ENCODE results near the gene SBSN.

The SBSN gene

DNA sequence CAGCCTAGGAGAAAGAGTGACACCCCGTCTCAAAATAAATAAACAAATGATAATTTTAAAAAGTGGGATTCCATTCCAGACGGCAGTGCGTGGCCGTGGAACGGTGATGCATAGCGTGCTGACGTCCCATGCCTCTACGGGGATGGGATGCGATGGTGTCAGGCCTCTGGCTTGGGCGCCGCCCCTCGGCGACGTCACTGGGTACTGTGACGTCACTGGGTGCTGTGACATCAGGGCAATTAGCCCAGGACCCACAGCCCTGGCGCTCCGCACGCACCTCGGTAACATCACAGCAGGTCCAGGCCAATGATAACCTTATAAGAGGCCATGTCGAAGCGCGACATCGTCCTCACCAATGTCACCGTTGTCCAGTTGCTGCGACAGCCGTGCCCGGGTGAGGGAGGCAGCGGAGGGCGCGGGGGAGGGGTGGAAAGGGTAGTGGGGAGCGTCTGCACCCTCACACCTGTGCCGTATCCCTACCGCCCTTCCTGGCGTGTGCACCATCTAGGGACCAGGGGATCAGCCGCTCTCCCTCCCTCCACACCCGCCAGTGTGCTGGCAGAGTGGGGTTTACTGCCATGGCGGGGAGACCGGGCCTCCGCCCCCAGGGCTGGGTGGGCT is 5.2 kb upstream of the SBSN start, which contains the start of gene GAPDHS:
TSS of gene GAPDHS (plus strand) at position 256 of the 621 bp plus-strand sequence. CDS start at position 328, 72 bp downstream.
- DNase-seq (ENCODE audit: low spot score): no peak

DNA sequence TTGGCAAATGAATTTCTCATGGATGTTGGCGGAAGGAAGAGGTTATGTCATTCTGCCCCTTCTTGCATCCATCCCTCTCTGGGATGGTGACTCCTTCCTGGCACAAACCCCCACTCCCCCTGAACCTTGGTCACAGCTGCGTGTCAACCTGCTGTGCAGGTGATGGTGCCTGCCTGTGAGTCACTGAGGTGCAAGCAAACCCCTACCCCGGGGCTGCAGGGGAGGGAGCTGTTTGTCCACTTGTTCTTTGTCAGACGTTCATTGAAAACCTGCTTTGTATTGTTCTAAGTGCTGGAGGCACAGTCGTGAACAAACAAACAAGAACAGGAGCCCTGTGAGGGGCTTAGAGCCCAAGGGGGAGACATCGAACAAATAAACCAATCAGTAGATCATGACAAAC is 3.2 kb upstream of the SBSN start:
- no peak for DNase-seq (ENCODE audit: low spot score)

DNA sequence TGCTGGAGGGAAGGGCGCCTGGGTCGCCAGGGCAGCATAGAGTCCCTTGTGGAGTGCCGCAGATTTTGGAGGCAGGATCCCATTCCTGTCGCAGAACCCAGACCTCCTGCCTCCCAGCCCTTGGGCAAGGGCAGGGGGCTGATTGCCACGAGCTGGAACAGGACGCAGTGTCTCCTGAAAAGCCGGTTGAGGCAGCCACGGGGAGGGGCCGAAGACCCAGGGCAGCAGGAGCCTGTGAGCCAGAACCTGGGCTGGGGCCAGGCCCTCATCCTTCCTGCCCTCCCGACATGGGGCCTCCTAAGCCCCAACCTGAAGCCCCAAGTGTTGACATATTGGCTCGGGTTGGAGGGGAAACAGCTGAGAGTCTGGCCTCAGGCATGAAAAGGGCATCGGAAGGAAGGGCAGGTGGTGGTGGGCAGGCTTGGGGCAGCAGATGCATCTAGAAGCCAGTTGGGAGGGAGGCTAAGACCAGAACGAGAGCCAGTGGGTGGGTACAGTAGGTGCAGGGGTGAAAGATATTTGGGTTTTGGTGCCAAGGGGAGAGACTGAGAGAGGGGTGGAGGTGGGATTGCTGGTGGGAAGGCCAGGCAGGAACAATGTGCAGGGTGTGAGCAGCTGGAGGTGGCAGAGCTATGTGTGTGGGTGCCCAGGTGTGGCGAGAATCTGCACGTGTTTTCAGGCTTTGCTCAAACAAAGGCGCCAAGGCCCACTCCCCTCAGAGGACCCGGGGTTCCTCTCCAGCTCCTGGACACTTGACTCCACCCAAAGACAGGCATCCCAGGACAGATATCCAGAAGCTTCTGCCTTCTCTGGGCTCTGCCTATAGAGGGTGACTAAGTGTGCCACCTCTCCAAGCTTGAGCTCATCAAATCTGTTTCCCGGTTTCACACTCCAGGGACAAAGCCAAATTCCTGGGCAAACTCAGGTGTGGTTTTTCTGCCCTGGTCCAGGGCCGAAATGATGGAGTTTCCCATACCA is 1.4 kb upstream of the SBSN start:
- DNase-seq (ENCODE audit: low spot score): no peak

DNA sequence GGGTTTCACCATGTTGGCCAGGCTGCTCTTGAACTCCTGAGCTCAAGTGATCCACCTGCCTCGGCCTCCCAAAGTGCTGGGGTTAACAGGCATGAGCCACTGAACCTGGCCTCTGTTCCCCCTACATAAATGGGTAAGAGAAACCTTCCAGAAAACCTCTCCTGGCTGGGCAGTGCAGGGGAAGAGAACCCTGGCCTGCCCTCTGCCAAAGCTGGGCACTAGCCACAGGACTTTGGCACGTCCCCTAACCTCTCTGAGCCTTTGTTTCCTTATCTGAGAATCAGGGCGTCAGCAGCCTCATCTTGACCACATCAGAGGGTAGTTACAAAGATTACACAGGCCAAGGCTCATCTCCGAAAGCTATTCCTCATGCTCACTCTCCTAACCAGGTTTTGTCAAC is 2.2 kb downstream of the SBSN start:
- DNase-seq (ENCODE audit: low spot score): no peak

DNA sequence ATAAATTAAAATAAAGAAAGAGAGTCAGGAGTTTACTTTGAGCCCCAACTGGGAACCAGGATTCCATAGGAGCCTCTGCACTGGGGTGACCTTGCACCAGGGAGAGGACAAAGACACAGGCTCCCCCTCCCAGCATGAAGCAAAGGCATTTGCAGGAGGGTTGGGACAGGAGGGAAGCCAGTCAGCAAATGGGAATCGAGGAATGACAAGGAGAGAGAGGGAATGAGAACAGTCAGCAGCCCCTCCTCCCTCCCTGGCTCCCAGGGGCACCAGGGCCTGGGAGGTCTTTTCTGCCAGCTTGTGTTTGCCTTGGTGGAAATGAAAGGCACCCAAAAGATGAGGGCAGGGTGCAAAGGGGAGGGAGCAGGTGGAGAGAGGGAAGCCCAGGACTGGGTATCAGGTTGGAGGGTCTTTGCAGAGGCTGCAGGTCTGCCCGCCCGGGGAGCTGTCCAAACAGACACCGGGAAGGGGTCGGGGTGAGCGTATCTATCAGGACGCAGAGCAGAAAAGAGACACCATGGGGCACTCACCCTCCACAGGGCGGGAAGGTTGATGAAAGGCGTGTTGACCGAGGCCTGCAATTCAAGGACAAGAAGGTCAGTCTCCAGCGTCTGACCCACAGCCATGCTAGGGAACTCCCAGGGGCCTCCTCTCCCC is 3.8 kb downstream of the SBSN start:
- no peak for DNase-seq (ENCODE audit: low spot score)

DNA sequence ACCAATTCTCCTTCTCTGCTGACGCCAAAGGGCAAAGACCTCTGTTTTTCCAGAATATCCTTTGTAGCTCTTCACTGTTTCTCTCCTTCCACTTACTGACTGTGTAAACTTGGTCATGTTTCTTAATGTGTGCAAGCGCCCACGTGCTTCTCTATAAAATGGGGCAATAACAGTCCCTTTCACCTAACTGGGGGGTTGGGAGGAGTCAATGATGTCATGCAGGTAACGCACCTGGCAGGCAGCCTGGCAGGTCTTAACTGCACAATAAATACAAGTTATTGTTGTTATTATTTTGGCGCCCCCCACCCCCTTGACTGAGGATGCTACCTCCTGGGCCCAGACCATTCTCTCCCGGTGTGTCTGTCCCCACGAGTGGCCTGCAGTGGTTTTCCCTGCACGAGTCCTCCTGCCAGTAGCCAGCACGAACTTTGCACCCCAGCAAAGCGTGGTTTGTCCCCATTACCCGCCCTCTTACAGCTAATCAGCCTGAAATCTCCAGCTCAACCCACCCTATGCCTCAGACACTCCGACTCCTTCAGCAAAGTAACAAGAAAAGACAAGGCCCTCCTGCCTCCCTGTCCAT is 5.3 kb downstream of the SBSN start:
- no peak for DNase-seq (ENCODE audit: low spot score)

DNA sequence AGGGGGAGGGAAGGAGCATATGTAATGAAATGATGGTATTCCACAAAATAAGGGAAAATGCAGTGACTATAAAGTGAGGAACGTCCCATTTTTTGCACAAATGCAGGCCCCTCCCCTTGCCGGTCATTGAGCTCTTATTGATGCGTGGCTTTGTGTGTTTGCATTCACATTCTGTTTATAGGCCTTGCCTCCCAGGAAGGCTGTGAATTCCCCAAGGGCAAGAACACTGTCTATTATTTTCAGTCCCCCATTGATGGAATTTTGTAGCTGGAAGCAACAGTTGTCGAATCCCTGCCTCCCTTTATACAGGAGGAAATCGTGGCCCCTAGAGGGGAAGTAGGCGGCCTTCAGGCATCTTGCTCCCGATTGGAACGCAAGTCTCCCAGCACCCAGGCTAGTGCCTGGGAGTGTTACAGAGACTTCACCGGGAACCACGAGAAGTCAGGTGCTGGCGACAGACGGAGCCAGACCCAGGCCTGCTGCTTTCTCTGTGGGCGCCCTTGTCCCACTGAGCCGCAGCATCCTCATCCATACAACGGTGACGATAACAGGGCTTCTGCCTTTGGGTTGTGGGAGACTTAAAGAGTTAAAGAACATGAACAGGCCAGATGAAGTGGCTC is 6.9 kb downstream of the SBSN start:
- DNase-seq (ENCODE audit: low spot score): no peak

DNA sequence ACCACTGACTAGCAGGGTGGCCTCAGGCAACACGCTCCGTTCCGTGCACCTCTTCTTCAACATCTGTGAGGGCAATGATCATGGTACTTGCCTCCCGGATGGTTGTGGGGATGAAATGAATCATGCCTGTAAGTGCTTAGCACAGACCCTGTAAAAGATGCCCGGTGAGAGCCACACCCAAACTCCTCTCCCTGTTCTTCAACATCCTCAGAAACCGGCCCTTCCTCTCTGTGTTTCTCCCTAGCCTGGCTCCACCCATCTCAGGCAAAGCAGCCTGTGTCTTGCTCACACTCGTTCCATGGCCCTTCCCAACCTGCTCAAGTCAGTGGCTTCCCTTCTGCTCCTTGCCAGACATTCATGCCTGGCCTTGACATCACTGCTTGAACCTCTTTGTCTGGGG is 8.8 kb downstream of the SBSN start:
- no peak for DNase-seq (ENCODE audit: low spot score)

DNA sequence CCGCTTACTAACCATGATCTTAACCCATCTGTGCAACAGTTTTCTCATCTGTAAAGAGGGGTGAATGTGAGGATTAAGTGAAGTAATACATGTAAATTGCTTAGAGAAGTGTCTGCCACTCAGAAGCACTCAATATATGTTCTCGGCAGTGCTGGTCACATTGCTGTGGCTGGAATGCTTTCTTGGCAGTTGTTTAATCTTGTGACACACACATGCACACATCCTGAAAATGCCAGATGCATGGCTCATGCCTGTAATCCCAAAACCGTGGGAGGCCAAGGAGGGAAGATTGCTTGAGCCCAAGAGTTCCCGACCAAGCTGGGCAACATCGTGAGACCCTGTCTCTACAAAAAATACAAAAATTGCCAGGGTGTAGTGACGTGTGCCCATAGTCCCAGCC is 9.8 kb downstream of the SBSN start:
- DNase-seq (ENCODE audit: low spot score): peak; percentile 94

DNA sequence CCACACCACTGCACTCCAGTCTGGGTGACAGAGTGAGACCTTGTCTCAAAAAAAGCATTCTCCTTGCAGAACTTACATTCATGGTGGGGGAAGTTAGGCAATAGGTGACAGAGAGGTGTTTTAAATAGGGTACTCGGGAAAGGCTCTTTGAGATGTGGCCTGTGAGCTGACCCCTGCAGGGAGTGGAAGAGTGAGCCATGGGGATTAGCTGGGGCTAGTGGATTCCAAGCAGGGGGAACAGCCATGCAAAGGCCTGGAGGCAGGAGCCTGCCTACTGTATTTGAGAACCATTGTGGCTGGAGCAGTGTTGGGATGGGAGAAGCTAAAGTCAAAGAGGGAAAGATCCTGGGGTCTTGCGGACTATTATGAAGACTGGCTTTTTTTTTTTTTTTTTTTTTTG is 10.8 kb downstream of the SBSN start:
- DNase-seq (ENCODE audit: low spot score): no peak

DNA sequence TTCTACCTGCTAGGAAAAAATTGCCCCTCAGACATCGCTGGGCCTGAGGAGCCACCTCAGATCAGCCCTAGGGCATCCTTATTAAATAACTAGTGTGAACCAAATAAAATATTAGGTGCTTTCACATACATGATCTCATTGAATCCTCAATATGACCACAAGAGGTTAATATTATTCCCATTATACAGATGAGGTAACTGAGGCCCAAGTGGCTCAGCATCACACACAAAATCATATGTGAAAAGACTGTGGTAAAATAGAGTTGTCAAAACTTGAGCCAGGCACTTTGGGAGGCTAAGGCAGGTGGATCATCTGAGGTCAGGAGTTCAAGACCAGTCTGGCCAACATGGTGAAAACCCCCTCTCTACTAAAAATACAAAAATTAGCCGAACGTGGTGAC is 11.8 kb downstream of the SBSN start:
- no peak for DNase-seq (ENCODE audit: low spot score)

DNA sequence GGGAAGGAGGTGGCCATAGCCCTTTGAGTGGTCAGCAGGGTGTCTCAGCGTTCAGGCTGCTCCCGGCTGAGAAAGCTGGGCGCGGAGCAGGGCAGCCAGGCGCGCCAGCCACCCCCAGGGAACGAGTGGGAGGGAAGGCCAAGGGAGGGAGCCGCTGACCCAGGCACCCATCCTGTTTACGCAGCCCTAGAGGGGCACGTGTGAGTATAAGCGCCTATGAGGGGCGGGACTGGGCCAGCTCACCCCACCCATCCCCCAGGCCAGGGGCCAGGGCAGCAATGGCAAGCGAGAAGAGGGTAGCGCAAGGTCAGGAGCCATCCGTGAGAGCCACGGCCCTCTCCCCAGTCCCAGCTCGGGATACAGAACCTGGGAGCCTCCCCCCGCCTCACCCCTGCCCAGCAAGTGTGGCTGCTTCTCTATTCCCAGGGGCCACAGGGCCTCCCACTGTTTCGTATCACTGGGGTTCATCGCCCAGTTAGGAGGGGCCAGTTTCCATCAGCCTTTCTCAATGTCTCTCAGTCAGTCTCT is 13.8 kb downstream of the SBSN start:
- DNase-seq (ENCODE audit: low spot score): no peak

DNA sequence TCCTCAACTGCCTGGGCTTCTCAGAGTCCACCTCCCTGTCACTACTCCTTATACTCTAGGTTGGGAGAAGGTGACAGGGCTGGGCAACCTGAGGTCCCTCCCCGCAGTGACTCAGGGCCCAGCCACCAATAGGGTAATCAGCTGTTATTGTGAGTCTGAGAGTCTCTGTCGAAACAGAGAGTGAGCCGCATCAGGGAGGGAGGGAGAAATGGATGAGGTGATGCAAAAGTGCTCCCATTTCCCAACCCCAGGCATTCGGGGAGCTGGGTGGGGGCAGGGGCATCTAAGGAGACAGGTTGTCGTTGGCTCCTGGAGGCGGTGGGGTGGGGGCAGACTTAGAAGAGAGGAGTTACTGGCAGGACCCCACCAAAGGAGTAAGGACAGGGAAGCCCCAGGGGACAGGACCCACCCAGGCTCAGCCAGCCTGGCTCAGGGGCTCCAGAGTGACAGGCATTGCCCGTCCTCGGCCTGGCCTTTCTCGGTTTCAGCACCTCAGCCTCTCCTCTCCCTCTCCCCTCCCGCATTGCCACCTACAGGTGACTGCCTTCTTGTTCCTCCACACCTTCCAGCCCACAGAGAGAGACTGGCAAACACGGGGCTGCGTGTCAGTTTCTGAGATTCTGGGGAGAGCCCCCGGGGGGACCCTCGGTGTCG is 14.4 kb downstream of the SBSN start, which contains the start of gene DMKN:
TSS of gene DMKN (minus strand) at position 22 of the 654 bp plus-strand sequence. CDS start 174 bp downstream, outside the sequence.
- DNase-seq (ENCODE audit: low spot score): no peak

DNA sequence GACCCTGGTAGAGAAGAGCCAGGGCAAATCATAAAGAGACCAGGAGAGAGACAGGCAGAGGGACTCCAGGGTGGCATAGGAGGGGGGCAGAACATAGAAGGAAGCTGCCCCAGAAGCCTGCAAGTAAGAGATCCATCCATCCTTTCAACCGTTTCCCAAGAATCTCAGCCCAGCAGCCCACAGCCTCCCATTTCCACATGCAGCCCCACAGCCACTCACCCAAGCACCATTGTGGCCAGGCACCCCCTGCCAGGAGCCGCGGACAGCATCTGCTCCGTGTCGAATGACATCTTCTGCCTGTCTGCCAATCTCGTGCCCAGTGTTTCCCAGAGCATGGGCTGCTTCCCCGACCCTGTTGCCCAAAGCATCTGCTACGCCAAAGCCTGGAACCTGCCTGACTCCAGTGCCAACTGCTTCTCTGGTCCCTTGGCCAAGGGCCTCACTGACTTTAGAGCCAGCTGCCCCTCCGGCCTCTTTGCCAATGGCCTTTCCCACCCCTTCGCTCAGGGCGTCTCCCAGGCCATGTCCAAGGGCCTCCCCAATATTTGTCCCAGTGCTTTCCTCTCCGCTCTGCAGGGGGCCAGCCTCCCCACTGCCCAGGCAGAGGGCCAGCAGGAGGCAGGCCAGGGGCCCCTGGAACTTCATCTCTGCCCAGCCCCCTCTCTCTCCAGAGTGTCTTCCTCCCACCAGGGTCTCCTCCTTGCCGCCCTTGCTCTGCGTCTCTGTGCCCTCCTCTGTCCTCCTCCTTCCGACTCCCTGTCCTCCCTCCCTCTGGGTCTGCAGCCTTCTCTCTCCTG is 15.1 kb downstream of the SBSN start:
- DNase-seq (ENCODE audit: low spot score): no peak

DNA sequence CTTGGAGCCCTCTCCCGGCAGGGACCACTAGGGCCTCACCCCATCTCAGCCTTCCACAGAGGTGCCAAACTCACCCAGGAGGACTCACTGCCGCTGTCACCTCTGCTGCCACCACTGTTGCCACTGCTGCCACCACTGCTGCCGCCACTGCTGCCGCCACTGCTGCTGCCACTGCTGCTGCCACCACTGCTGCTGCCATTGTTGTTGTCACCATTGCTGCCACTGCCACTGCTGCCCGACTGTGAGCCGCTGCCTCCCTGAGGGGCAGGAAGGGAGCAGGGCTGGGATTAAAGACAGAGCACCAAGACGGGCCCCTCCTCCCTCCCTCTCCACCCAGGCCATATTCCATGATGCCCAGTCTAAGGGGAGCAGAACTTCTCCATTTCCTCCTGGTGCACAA is 16.8 kb downstream of the SBSN start:
- no peak for DNase-seq (ENCODE audit: low spot score)

DNA sequence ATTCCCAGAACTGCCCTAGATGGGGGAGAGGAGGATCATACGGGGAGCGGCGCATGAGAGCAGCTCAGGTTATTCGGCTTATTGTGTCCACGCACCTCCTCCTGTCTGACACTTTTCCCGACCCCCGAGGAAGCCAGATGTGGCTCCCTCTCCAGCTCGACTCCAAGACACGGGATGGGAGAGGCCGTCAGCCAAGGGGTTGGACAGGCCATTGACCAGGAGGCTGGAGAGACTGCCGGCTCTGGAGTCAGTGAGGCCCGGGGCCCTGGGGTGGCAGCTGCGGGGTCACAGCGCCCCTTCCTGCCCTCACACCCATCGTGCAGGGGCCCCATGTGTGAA is 17.5 kb downstream of the SBSN start:
- no peak for DNase-seq (ENCODE audit: low spot score)

DNA sequence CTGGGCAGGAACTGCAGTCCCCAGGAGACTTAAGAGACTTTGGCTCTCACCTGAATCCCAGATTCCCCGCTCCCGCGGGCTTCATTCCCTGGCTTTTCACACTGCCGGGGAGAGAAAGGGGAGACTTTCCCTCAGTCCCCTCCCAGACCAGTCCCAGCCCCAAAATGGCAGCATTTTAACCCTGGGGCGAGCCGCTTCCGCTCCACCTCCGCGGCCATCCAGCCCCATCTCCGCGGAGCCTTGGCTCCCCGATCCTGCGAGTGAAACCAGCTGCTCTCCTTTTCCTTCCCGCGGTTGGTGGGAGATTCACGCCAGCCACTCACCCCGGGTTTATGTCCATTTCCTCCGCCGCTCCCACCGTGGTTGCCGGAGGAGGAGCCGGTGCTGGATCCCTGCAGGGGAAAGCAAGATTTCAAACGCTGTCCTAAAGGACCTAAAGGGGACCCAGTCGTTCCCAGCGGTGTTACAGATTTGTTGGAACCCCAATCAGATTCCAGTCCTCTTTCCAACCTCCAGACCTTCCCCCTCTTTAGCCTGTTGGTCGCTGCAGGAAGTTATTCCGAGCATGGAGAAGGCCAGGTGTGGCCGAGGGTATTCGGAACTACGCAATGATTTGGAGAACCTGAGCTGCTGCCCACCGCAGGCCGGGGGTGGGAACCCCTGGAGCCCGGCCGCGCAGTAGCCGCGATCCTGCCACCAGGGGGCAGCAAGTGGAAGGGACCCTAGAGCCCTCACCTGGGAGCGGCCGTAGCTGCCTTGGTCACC is 18.1 kb downstream of the SBSN start:
- DNase-seq (ENCODE audit: low spot score): peak; percentile 79

DNA sequence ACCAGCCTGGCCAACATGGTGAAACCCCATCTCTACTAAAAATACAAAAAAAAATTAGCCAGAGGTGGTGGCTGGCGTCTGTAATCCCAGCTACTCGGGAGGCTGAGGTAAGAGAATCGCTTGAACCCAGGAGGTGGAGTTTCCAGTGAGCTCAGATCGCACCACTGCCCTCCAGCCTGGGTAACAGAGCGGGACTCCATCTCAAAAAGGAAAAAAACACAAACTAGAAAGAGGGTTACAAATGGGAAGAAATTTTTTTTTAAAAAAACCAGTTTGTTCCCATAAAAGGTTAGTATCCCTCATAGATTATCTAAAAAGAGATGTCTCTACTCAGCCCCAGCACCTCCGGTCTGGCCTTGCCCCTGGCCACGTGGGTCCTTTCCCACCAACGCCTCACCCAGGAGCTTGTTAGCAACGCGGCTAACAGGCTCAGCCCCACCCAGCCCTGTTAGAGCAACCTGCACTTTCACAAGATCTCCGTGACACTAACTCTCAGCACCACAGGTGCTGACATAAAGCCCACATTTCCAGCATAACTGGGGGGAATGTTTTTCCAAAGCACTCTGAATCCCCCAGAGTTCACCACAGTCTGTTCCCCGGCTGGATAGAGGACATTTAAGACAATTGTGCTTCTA is 19.0 kb downstream of the SBSN start:
- no peak for DNase-seq (ENCODE audit: low spot score)

DNA sequence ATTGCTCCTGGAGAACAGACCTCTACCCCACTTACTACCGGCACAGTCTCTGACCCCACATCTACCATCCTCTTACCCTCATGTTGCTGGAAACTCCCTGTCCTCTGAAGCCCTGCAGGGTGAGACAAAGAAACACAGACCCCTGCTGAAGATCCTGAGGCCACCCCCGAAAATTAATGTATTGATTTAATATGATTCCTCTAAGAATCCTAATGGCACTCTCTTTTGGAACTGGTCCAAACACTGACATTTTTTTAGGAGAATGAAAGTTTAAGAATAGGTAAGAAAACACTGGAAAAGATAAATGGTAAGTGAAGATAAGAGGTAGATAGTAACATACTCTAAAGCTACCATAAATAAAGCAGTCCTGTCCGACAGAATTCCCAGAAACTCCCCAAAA is 20.0 kb downstream of the SBSN start:
- no peak for DNase-seq (ENCODE audit: low spot score)
